Vagina (tissue), 2 donors: Measurements from ENCODE around the gene RUNX2. TPM values are rescaled to one million over a fixed set of nuclear protein-coding genes. Genes with fewer than 3 reads are reported as not detected.

Source experiments
- DNase-seq, 2 donors: peaks; one replicate each; pipeline ENCODE4 v3.0.0-alpha.2; 2017; ENCODE audit errors: extremely low spot score in 2 of 2
- H3K27ac ChIP-seq: fragments of 200-600 bp; sonication (generic); one replicate; pipeline ENCODE4 v1.5.1; 2019
- H3K27me3 ChIP-seq: fragments of 200-600 bp; sonication (generic); one replicate; pipeline ENCODE4 v1.5.1; 2019
- H3K36me3 ChIP-seq, 2 donors: fragments of 200-600 bp; sonication (generic); one replicate each; pipeline ENCODE4 v1.5.1; 2017 to 2019
- H3K4me1 ChIP-seq: fragments of 200-600 bp; sonication (generic); one replicate; pipeline ENCODE4 v1.5.1; 2019
- H3K4me3 ChIP-seq, 2 donors: fragments of 200-600 bp; sonication (generic); 1 replicate in 1 of 2; 2 replicates in 1 of 2; pipeline ENCODE4 v1.5.1; 2016 to 2019
- H3K9me3 ChIP-seq: fragments of 200-600 bp; sonication (generic); one replicate; pipeline ENCODE4 v1.5.1; 2019
- CTCF ChIP-seq, 3 experiments: fragments of 450-650 bp in 2 of 3; fragments of 200-600 bp in 1 of 3; sonication (generic) in 1 of 3; IDR thresholded peaks; one replicate each; pipeline ENCODE4 v1.5.1; 2017 to 2019; ENCODE audit warnings: antibody characterized with exemption in 3 of 3, mild to moderate bottlenecking in 2 of 3, moderate library complexity in 2 of 3
- POLR2A ChIP-seq, 2 donors: fragments of 450-650 bp; IDR thresholded peaks; one replicate each; pipeline ENCODE4 v1.6.1; 2017; ENCODE audit warnings: antibody characterized with exemption in 2 of 2, mild to moderate bottlenecking in 2 of 2, moderate library complexity in 2 of 2
- POLR2AphosphoS5 ChIP-seq, 2 donors: sonication (generic); formaldehyde crosslinking; IDR thresholded peaks; one replicate each; pipeline ENCODE4 v1.9.0; 2017; ENCODE audit warnings: antibody characterized with exemption in 2 of 2, mild to moderate bottlenecking in 2 of 2, low read depth in 1 of 2; ENCODE audit not compliant: insufficient read depth in 1 of 2
- intact Hi-C: fragments of 100-400 bp; cut with DNase I; formaldehyde crosslinking; loops from one replicate; pipeline ENCODE4 v1.15.1; 2023
- total RNA-seq: library from RNA; depleted of rRNA; stranded (reverse); fragments of >200 nt; gene quantifications from one replicate; pipeline ENCODE4 v1.2.3, GENCODE V29; 2016

Gene RUNX2
- total RNA-seq, 1 donor from 2014 or later, result 13.0 TPM

DNA sequence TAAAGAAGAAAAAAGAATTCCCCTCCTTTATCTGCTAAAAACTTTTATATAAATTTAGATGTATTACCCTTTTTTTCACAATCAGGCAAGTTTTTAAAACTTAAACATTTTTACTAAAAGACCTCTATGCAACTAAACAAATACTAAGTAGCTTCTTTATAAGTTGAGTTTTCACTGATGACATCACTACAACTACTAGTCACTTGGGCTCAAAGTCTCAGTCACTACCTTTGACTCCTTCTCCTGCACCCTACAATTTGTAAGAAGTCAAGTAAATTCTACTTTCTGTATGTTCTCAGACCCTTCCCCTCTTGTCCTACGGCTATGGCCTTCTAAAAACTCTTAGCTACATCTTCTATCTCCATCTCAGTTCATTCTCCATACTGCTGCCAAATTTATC, 38.4 kb downstream of the RUNX2 start:
- H3K4me1 ChIP-seq, result no peaks in the 10 kb centered on the region
- intact Hi-C loops, result no loop called here
- H3K36me3 ChIP-seq, result no peaks in the 10 kb centered on the region
- no peak for DNase-seq
- no peak for TF ChIP-seq POLR2AphosphoS5 (IDR thresholded peaks at IDR 0.05; ENCODE audit: insufficient read depth in 1 of 2, low read depth in 1 of 2)
- TF ChIP-seq POLR2A (IDR thresholded peaks at IDR 0.05), result no peak
- TF ChIP-seq CTCF (IDR thresholded peaks at IDR 0.05), result no peak
- no peaks in the 10 kb centered on the region for H3K9me3 ChIP-seq
- no peak overlapping the region for H3K27ac ChIP-seq
- no peak overlapping the region for H3K4me3 ChIP-seq
- H3K27me3 ChIP-seq, result no peaks in the 10 kb centered on the region

DNA sequence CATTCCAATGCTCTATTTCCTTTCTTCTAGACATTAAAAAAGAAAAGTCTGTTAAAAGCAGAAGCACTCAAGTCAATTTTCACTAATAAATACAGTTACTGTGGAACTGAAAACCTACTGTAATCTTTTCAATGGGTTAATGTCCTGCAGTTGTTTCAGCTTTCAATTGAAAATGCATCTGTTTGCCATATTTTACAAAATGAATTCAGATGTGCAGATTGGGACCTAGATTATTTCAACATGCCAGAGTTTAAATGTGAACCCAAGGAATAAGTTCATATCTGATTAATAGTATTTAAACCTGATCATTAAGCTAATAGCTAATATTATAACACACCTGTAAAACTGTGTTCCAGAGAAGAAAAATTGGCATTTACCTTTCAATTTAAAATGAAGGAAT, 39.9 kb downstream of the RUNX2 start:
- no peak for DNase-seq
- intact Hi-C loops, result no loop called here
- Histone ChIP-seq H3K9me3 (no peaks in the 10 kb centered on the region), H3K27me3 (no peaks in the 10 kb centered on the region), H3K4me3 (no peak overlapping the region), H3K36me3 (no peaks in the 10 kb centered on the region), H3K4me1 (no peaks in the 10 kb centered on the region), H3K27ac (no peak overlapping the region)
- TF ChIP-seq POLR2A (IDR thresholded peaks at IDR 0.05), result no peak
- TF ChIP-seq POLR2AphosphoS5 (IDR thresholded peaks at IDR 0.05; ENCODE audit: insufficient read depth in 1 of 2, low read depth in 1 of 2), result no peak
- TF ChIP-seq CTCF (IDR thresholded peaks at IDR 0.05), result no peak

GRCh38 chr6:45369870-45370269, 41.7 kb downstream of the RUNX2 start:
- no peak for TF ChIP-seq POLR2A (IDR thresholded peaks at IDR 0.05)
- no peak for TF ChIP-seq CTCF (IDR thresholded peaks at IDR 0.05)
- TF ChIP-seq POLR2AphosphoS5 (IDR thresholded peaks at IDR 0.05; ENCODE audit: insufficient read depth in 1 of 2, low read depth in 1 of 2), result no peak
- Histone ChIP-seq H3K9me3 (no peaks in the 10 kb centered on the region), H3K36me3 (no peaks in the 10 kb centered on the region), H3K27me3 (no peaks in the 10 kb centered on the region), H3K4me1 (no peaks in the 10 kb centered on the region), H3K4me3 (no peak overlapping the region), H3K27ac (no peak overlapping the region)
- no peak for DNase-seq
- intact Hi-C loops, result no loop called here

DNA sequence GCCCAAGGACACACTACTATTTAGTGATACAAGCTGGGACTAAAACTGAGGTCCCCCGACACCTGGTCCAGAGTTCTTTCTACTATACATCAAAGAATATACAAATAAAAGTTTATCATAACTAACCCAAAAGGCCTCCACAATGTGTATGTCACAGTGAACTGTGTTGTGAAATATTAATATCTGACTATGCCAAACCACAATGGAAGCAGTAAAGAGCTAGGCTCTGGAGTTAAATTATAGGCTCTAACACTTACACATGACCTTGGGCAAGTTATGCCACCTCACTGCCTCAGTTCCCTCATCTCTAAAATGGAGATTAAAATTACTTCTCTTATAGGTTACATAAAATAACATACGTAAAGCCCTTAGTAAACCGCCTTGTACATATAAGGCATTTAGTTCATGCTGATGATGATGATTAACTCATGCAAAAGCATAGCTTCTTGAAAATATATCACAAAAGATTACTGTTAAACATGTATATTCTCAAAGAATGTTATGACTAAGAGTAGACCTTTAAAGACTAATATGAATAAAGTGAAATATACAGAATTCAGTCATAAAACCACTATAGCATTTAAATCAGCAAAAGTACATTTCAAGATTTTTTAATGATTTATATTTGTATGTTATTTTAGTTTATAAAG, 43.9 kb downstream of the RUNX2 start:
- Histone ChIP-seq H3K4me3 (no peak overlapping the region), H3K4me1 (peaks cover 7% of the 10 kb centered on the region), H3K36me3 (no peaks in the 10 kb centered on the region), H3K27ac (no peak overlapping the region), H3K9me3 (no peaks in the 10 kb centered on the region), H3K27me3 (no peaks in the 10 kb centered on the region)
- intact Hi-C loops, result no loop called here
- DNase-seq, result no peak
- TF ChIP-seq POLR2A (IDR thresholded peaks at IDR 0.05) (no peak), POLR2AphosphoS5 (IDR thresholded peaks at IDR 0.05; ENCODE audit: insufficient read depth in 1 of 2, low read depth in 1 of 2) (no peak), CTCF (IDR thresholded peaks at IDR 0.05) (no peak)

- Histone ChIP-seq H3K27me3 (no peaks in the 10 kb centered on the region), H3K36me3 (no peaks in the 10 kb centered on the region), H3K27ac (no peak overlapping the region), H3K4me1 (peaks cover 16% of the 10 kb centered on the region), H3K4me3 (no peak overlapping the region), H3K9me3 (no peaks in the 10 kb centered on the region)
- no peak for DNase-seq
- no peak for TF ChIP-seq POLR2AphosphoS5 (IDR thresholded peaks at IDR 0.05; ENCODE audit: insufficient read depth in 1 of 2, low read depth in 1 of 2)
- intact Hi-C loops, result no loop called here
These were observed 47.3 kb downstream of the RUNX2 start for GRCh38 chr6:45375449-45375848.
